H1 (cell line): ENCODE results near the gene DCP1A. TPM values are rescaled to one million over a fixed set of nuclear protein-coding genes. Genes with fewer than 3 reads are reported as not detected.

Source experiments
- CTCF ChIA-PET: fragments of 300-600 bp; sonication (Branson Sonifier 250); formaldehyde crosslinking; loops from one replicate; lab custom pipeline; 2021; ENCODE audit not compliant: partially characterized antibody; lab: Charles Lee
- POLR2A ChIA-PET: fragments of 300-600 bp; sonication (Branson Sonifier 250); formaldehyde crosslinking; loops from one replicate; lab custom pipeline; 2021; ENCODE audit warnings: inconsistent platforms; ENCODE audit not compliant: partially characterized antibody; lab: Charles Lee
- DNase-seq, 2 experiments: peaks; one replicate each; pipeline versions ENCODE4 v3.0.0 to v3.0.0-alpha.2; 2010 to 2022; ENCODE audit warnings: low spot score in 2 of 2, low read depth in 1 of 2, mixed read lengths in 1 of 2
- FAIRE-seq: peaks from 2 replicates; lab custom pipeline; 2011; peaks lifted over from hg19 to GRCh38; lab: Jason Lieb, UNC
- H2AFZ ChIP-seq: 2 replicates; pipeline ENCODE4 v1.8.1; 2012; ENCODE audit warnings: low read length, inconsistent platforms
- H2AK5ac ChIP-seq: 2 replicates; pipeline ENCODE4 v1.6.1; 2013; ENCODE audit warnings: low read depth, low read length
- H2BK120ac ChIP-seq: replicated peaks from 2 replicates; pipeline ENCODE3; 2013; ENCODE audit warnings: low read depth, low read length, inconsistent platforms
- H2BK12ac ChIP-seq: 2 replicates; pipeline ENCODE4 v1.6.1; 2013; ENCODE audit warnings: low read depth, low read length
- H2BK15ac ChIP-seq: 2 replicates; pipeline ENCODE4 v1.6.1; 2013; ENCODE audit warnings: low read length
- H2BK20ac ChIP-seq: 2 replicates; pipeline ENCODE4 v1.6.1; 2013; ENCODE audit warnings: low read length
- H2BK5ac ChIP-seq: 2 replicates; pipeline ENCODE4 v1.6.1; 2013; ENCODE audit warnings: low read depth, low read length
- H3K14ac ChIP-seq: 2 replicates; pipeline ENCODE4 v1.6.1; 2013; ENCODE audit warnings: inconsistent platforms; ENCODE audit not compliant: insufficient read length
- H3K18ac ChIP-seq: 2 replicates; pipeline ENCODE4 v1.6.1; 2013; ENCODE audit warnings: low read length; ENCODE audit errors: extremely low read depth
- H3K23ac ChIP-seq: 2 replicates; pipeline ENCODE4 v1.6.1; 2013; ENCODE audit warnings: inconsistent platforms; ENCODE audit not compliant: insufficient read length
- H3K23me2 ChIP-seq: 2 replicates; pipeline ENCODE4 v1.6.1; 2013; ENCODE audit warnings: low read depth, low read length
- H3K27ac ChIP-seq: 2 replicates; pipeline ENCODE4 v1.6.1; 2011; ENCODE audit warnings: low read depth, low read length, inconsistent platforms
- H3K27me3 ChIP-seq, 4 experiments: replicated peaks in 1 of 4; 1 replicate in 1 of 4; 2 replicates in 3 of 4; pipeline versions ENCODE4 v1.6.1 to v1.8.1; 2011 to 2013; ENCODE audit warnings: low read length in 3 of 4, mild to moderate bottlenecking in 3 of 4, inconsistent platforms in 2 of 4, mixed read lengths in 2 of 4, moderate library complexity in 1 of 4; ENCODE audit not compliant: control insufficient read depth in 3 of 4, insufficient read depth in 3 of 4; ENCODE audit errors: extremely low read depth in 1 of 4
- H3K36me3 ChIP-seq, 4 experiments: 2 replicates each; pipeline versions ENCODE4 v1.6.1 to v1.8.1; 2011 to 2013; ENCODE audit warnings: mild to moderate bottlenecking in 4 of 4, low read length in 3 of 4, moderate library complexity in 2 of 4, control low read depth in 1 of 4, inconsistent platforms in 1 of 4; ENCODE audit not compliant: insufficient read depth in 4 of 4, control insufficient read depth in 2 of 4
- H3K4ac ChIP-seq: replicated peaks from 2 replicates; pipeline ENCODE3; 2013; ENCODE audit warnings: low read length, low read depth, mixed read lengths, inconsistent platforms; ENCODE audit not compliant: insufficient read length
- H3K4me1 ChIP-seq, 4 experiments: replicated peaks in 1 of 4; 1 replicate in 1 of 4; 2 replicates in 3 of 4; pipeline versions ENCODE4 v1.6.1 to v1.8.1; 2011 to 2013; ENCODE audit warnings: low read length in 3 of 4, inconsistent platforms in 2 of 4, mixed read lengths in 1 of 4; ENCODE audit not compliant: insufficient read depth in 4 of 4, control insufficient read depth in 3 of 4
- H3K4me2 ChIP-seq, 2 experiments: 2 replicates each; pipeline versions ENCODE4 v1.6.1 to v1.8.1; 2011 to 2013; ENCODE audit warnings: low read depth in 2 of 2, low read length in 2 of 2, control low read depth in 1 of 2, inconsistent platforms in 1 of 2, mild to moderate bottlenecking in 1 of 2; ENCODE audit not compliant: insufficient read depth in 1 of 2
- H3K4me3 ChIP-seq, 4 experiments: fragments of 200-600, 300-600 bp in 1 of 4; sonication (generic), shearing (Covaris generic), sonication (Bioruptor Twin) in 1 of 4; 2 replicates each; pipeline versions ENCODE4 v1.5.1 to v1.8.1; 2011 to 2016; ENCODE audit warnings: low read length in 4 of 4, low read depth in 3 of 4, control low read depth in 2 of 4, inconsistent platforms in 2 of 4, mild to moderate bottlenecking in 2 of 4, mixed read lengths in 1 of 4, moderate library complexity in 1 of 4; ENCODE audit not compliant: insufficient read depth in 2 of 4; ENCODE audit errors: extremely low read depth in 1 of 4
- H3K56ac ChIP-seq: replicated peaks from 2 replicates; pipeline ENCODE3; 2013; ENCODE audit warnings: low read depth, mild to moderate bottlenecking, mixed read lengths, low read length, inconsistent platforms; ENCODE audit not compliant: insufficient read length
- H3K79me1 ChIP-seq: 2 replicates; pipeline ENCODE4 v1.6.1; 2013; ENCODE audit warnings: low read depth, low read length, control low read depth
- H3K79me2 ChIP-seq, 2 experiments: 2 replicates each; pipeline versions ENCODE4 v1.6.1 to v1.8.1; 2012 to 2013; ENCODE audit warnings: low read length in 2 of 2, mild to moderate bottlenecking in 2 of 2, inconsistent platforms in 1 of 2; ENCODE audit not compliant: insufficient read depth in 2 of 2, control insufficient read depth in 1 of 2
- H3K9ac ChIP-seq, 4 experiments: replicated peaks in 1 of 4; 1 replicate in 1 of 4; 2 replicates in 3 of 4; pipeline versions ENCODE4 v1.6.1 to v1.8.1; 2011 to 2013; ENCODE audit warnings: low read depth in 3 of 4, low read length in 3 of 4, control low read depth in 2 of 4, mild to moderate bottlenecking in 2 of 4, moderate library complexity in 2 of 4, inconsistent platforms in 1 of 4; ENCODE audit errors: extremely low read depth in 1 of 4
- H3K9me3 ChIP-seq, 2 experiments: 2 replicates each; pipeline versions ENCODE4 v1.6.1 to v1.8.1; 2012 to 2013; ENCODE audit warnings: mild to moderate bottlenecking in 2 of 2, moderate library complexity in 2 of 2, control low read depth in 1 of 2, inconsistent platforms in 1 of 2, low read depth in 1 of 2, low read length in 1 of 2, mixed read lengths in 1 of 2; ENCODE audit not compliant: insufficient read depth in 2 of 2
- H4K20me1 ChIP-seq, 2 experiments: replicated peaks in 1 of 2; 2 replicates each; pipeline versions ENCODE3 to v1.8.1; 2011 to 2013; ENCODE audit warnings: inconsistent platforms in 2 of 2, low read length in 2 of 2, mild to moderate bottlenecking in 1 of 2; ENCODE audit not compliant: insufficient read depth in 2 of 2, control insufficient read depth in 1 of 2
- H4K5ac ChIP-seq: 2 replicates; pipeline ENCODE4 v1.6.1; 2013; ENCODE audit warnings: low read length, low read depth, mixed read lengths, inconsistent platforms; ENCODE audit not compliant: insufficient read length
- H4K8ac ChIP-seq: 2 replicates; pipeline ENCODE4 v1.8.0; 2013; ENCODE audit warnings: mild to moderate bottlenecking, moderate library complexity, low read length, inconsistent platforms; ENCODE audit not compliant: insufficient read depth; ENCODE audit errors: extremely low read depth
- H4K91ac ChIP-seq: replicated peaks from 2 replicates; pipeline ENCODE3; 2013; ENCODE audit warnings: low read length, mixed read lengths, inconsistent platforms; ENCODE audit not compliant: insufficient read length
- BACH1 ChIP-seq: IDR thresholded peaks from 2 replicates; pipeline ENCODE4 v1.6.1; 2012; ENCODE audit warnings: low read length, improper control_type of control experiment
- BRCA1 ChIP-seq: IDR thresholded peaks from 2 replicates; pipeline ENCODE4 v1.6.1; 2012; ENCODE audit warnings: low read depth, low read length, improper control_type of control experiment
- HDAC6 ChIP-seq: IDR thresholded peaks from one replicate; pipeline ENCODE4 v1.7.1; 2012; ENCODE audit warnings: low read depth, mild to moderate bottlenecking, inconsistent platforms, low read length, moderate library complexity
- SAP30 ChIP-seq: fragments of 300-600 bp; sonication (generic); IDR thresholded peaks from 2 replicates; pipeline ENCODE4 v1.7.1; 2012; ENCODE audit warnings: low read length, moderate library complexity, mild to moderate bottlenecking, inconsistent platforms; ENCODE audit not compliant: insufficient read depth, insufficient replicate concordance
- SRF ChIP-seq: IDR thresholded peaks from 2 replicates; pipeline ENCODE4 v1.6.1; 2011; ENCODE audit warnings: mild to moderate bottlenecking, low read depth, low read length, moderate library complexity
- WGBS, 2 experiments: shearing (Covaris generic) in 1 of 2; methylation state at CpG; one replicate each; pipeline versions ENCODE4 v1.1.6 to v1.1.7; 2013 to 2015; ENCODE audit warnings: low lambda C conversion rate in 2 of 2, mixed read lengths in 2 of 2, inconsistent platforms in 1 of 2, low coverage in 1 of 2, missing lambda C conversion rate in 1 of 2; ENCODE audit not compliant: insufficient replicate concordance in 2 of 2, insufficient coverage in 1 of 2, insufficient read length in 1 of 2; ENCODE audit errors: extremely low coverage in 1 of 2, missing lambda C conversion rate in 1 of 2; 5-methylcytosine and 5-hydroxymethylcytosine counted together
- polyA plus RNA-seq, 7 experiments: library from polyadenylated mRNA; depleted of rRNA in 3 of 7; stranded (reverse) in 5 of 7; unstranded in 2 of 7; fragments of >200 nt in 5 of 7; fragments of 200-250 nt in 2 of 7; gene quantifications; 1 replicate in 5 of 7; 2 replicates in 1 of 7; 4 replicates in 1 of 7; pipeline versions ENCODE4 v1.2.1 to v1.2.3, GENCODE V29; 2011 to 2013; ENCODE audit warnings: missing spikeins in 2 of 7, mixed read lengths in 2 of 7
- total RNA-seq: library from RNA; stranded (reverse); fragmentation: NEBNext Ultra II Directional; extraction: Animal tissue kit (Norgen Biotek cat#: 25700); gene quantifications from 2 replicates; pipeline ENCODE4 v1.2.1, GENCODE V29; 2021
- TF ChIP-seq, protein P1 (sequence below): IDR thresholded peaks from 2 replicates; pipeline ENCODE4 v1.6.1; 2012; ENCODE audit warnings: low read length, inconsistent platforms

The DCP1A gene
- total and polyA plus RNA-seq, 2 of the 8 experiments (the other 6 are each of a cell fraction or from before 2014, with no cell fraction given) = 13.2 to 15.9 TPM

DNA sequence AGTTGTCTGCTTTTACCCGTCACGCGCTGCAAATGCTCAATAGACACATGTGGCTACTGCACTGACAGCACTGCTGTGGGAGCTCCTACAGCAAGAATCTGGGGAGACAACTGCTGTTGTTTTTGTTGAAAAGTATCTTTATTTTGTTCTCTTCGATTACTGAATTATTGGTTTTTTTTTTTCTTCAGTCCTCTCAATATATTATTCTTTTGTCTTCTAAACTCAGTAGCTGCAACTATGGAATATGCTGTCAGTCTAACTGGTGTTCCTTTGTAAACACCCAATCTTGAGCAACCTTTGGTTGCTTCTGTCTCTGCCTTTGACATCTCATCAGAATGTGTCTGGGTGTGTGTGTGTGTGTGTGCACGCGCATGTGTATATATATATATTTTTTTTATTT, 12.6 kb downstream of the DCP1A start:
- H3K36me3 ChIP-seq = peaks cover 0 to 33% (median 8%) of the 10 kb centered on the region in 4 experiments; a peak in 7 of 8 replicates
- no peaks in the 10 kb centered on the region for H3K4me1 ChIP-seq
- no peak for DNase-seq
- WGBS, 2 experiments = 91% methylated on average over 6 of the region's 6 CpGs; no CpG with 5 or more reads in 1 of the 2 experiments
- H3K27ac ChIP-seq = no peak overlapping the region
- no peak overlapping the region for H2AFZ ChIP-seq
- no peak overlapping the region for H4K8ac ChIP-seq
- no peak for TF ChIP-seq SRF
- TF ChIP-seq SAP30 = no peak
- TF ChIP-seq HDAC6 = no peak
- TF ChIP-seq, protein P1, sequence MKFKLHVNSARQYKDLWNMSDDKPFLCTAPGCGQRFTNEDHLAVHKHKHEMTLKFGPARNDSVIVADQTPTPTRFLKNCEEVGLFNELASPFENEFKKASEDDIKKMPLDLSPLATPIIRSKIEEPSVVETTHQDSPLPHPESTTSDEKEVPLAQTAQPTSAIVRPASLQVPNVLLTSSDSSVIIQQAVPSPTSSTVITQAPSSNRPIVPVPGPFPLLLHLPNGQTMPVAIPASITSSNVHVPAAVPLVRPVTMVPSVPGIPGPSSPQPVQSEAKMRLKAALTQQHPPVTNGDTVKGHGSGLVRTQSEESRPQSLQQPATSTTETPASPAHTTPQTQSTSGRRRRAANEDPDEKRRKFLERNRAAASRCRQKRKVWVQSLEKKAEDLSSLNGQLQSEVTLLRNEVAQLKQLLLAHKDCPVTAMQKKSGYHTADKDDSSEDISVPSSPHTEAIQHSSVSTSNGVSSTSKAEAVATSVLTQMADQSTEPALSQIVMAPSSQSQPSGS = no peak
- TF ChIP-seq BRCA1 = no peak
- TF ChIP-seq BACH1 = no peak
- TF ChIP-seq, all 59 proteins: peak for 0
- no peaks in the 10 kb centered on the region for H3K27me3 ChIP-seq
- no peaks in the 10 kb centered on the region for H3K9me3 ChIP-seq
- no peak overlapping the region for H3K9ac ChIP-seq
- peaks cover 0 to 2% of the 10 kb centered on the region in 2 experiments for H4K20me1 ChIP-seq
- no peak overlapping the region for H2BK15ac ChIP-seq
- H3K79me1 ChIP-seq = no peaks in the 10 kb centered on the region; the same call in 1 of the 2 replicates
- no peak overlapping the region for H3K18ac ChIP-seq
- FAIRE-seq = no peak
- POLR2A ChIA-PET = interaction anchor here (1.1 to 2.4 kb wide), 3 partner anchors 9 to 12 kb away, joined by 3 to 9 read pairs (median 7); partner anchors contain the start of gene DCP1A
- no peak overlapping the region for H2BK20ac ChIP-seq
- no peak overlapping the region for H3K23ac ChIP-seq
- peaks cover 0 to 12% of the 10 kb centered on the region in 2 experiments; a peak in 1 of 4 replicates for H3K79me2 ChIP-seq
- H3K23me2 ChIP-seq = no peaks in the 10 kb centered on the region; the same call in 1 of the 2 replicates
- no peak overlapping the region for H3K14ac ChIP-seq
- no peak overlapping the region for H3K56ac ChIP-seq
- H3K4me3 ChIP-seq = no peak overlapping the region
- no peak overlapping the region for H4K91ac ChIP-seq
- CTCF ChIA-PET = interaction anchor here (0.7 to 1.8 kb wide), 4 partner anchors 13 to 378 kb away, joined by 3 read pairs; partner anchors contain the start of gene DCP1A
- H2BK5ac ChIP-seq = no peak overlapping the region
- no peak overlapping the region for H3K4ac ChIP-seq
- H2AK5ac ChIP-seq = no peak overlapping the region
- no peak overlapping the region for H2BK12ac ChIP-seq
- no peak overlapping the region for H4K5ac ChIP-seq
- H3K4me2 ChIP-seq = no peak overlapping the region
- H2BK120ac ChIP-seq = no peak overlapping the region
